Memory B cell (primary cell): ENCODE measurements around the gene SLC6A7.

Source experiments
- ATAC-seq: fragments of 150-1000 bp; cut with Tn5 transposase; 2 replicates; pipeline ENCODE4 v1.10.0; 2021; ENCODE audit warnings: low read depth, mild to moderate bottlenecking, moderate library complexity
- DNase-seq, 2 donors: peaks; one replicate each; pipeline ENCODE4 v3.0.0; 2022; ENCODE audit warnings: low spot score in 2 of 2
- H3K27ac Mint-ChIP-seq: one replicate; pipeline ENCODE4 v1.8.0; 2022; ENCODE audit warnings: mild to moderate bottlenecking, moderate library complexity, mixed read lengths
- H3K27me3 Mint-ChIP-seq: one replicate; pipeline ENCODE4 v1.8.0; 2022; ENCODE audit warnings: mixed read lengths
- H3K36me3 Mint-ChIP-seq: one replicate; pipeline ENCODE4 v1.8.0; 2022; ENCODE audit warnings: mild to moderate bottlenecking, mixed read lengths
- H3K4me1 Mint-ChIP-seq: one replicate; pipeline ENCODE4 v1.8.0; 2022; ENCODE audit warnings: mixed read lengths
- H3K4me3 Mint-ChIP-seq: one replicate; pipeline ENCODE4 v1.8.0; 2022; ENCODE audit warnings: mild to moderate bottlenecking, moderate library complexity, mixed read lengths
- H3K9me3 Mint-ChIP-seq: one replicate; pipeline ENCODE4 v1.8.0; 2022; ENCODE audit warnings: mixed read lengths

The SLC6A7 gene

GRCh38 chr5:150235500-150235854 lies 45.6 kb downstream of the SLC6A7 start:
- no peak overlapping the region for H3K27ac Mint-ChIP-seq
- H3K9me3 Mint-ChIP-seq, result no peaks in the 10 kb centered on the region
- peaks cover 4% of the 10 kb centered on the region for H3K4me1 Mint-ChIP-seq

GRCh38 chr5:150236313-150236712 lies 46.5 kb downstream of the SLC6A7 start:
- Mint-ChIP-seq H3K9me3 (no peaks in the 10 kb centered on the region), H3K27ac (no peak overlapping the region), H3K4me1 (peaks cover 4% of the 10 kb centered on the region), H3K4me3 (no peak overlapping the region), H3K36me3 (no peaks in the 10 kb centered on the region), H3K27me3 (no peaks in the 10 kb centered on the region)
- no peak for DNase-seq
- ATAC-seq, result no peak

More at GRCh38 chr5:150235500-150235854, 45.6 kb downstream of the SLC6A7 start:
- H3K36me3 Mint-ChIP-seq, result no peaks in the 10 kb centered on the region
- DNase-seq (no peak), ATAC-seq (no peak)
- H3K27me3 Mint-ChIP-seq, result no peaks in the 10 kb centered on the region
- no peak overlapping the region for H3K4me3 Mint-ChIP-seq

- peaks cover 4% of the 10 kb centered on the region for H3K4me1 Mint-ChIP-seq
- H3K36me3 Mint-ChIP-seq, result no peaks in the 10 kb centered on the region
- H3K9me3 Mint-ChIP-seq, result no peaks in the 10 kb centered on the region
- no peak overlapping the region for H3K27ac Mint-ChIP-seq
- ATAC-seq, result no peak
- no peak for DNase-seq
- no peak overlapping the region for H3K4me3 Mint-ChIP-seq
- no peaks in the 10 kb centered on the region for H3K27me3 Mint-ChIP-seq
Observed at GRCh38 chr5:150236981-150237754, 47.3 kb downstream of the SLC6A7 start.

GRCh38 chr5:150238646-150239045 lies 48.8 kb downstream of the SLC6A7 start:
- Mint-ChIP-seq H3K27ac (no peak overlapping the region), H3K4me1 (peaks cover 4% of the 10 kb centered on the region), H3K36me3 (no peaks in the 10 kb centered on the region), H3K4me3 (no peak overlapping the region), H3K9me3 (no peaks in the 10 kb centered on the region), H3K27me3 (no peaks in the 10 kb centered on the region)
- DNase-seq (no peak), ATAC-seq (no peak)

GRCh38 chr5:150239099-150239793 lies 49.4 kb downstream of the SLC6A7 start:
- H3K4me3 Mint-ChIP-seq, result no peak overlapping the region
- DNase-seq (no peak), ATAC-seq (no peak)
- H3K4me1 Mint-ChIP-seq, result peaks cover 4% of the 10 kb centered on the region
- no peaks in the 10 kb centered on the region for H3K36me3 Mint-ChIP-seq
- no peaks in the 10 kb centered on the region for H3K9me3 Mint-ChIP-seq
- H3K27me3 Mint-ChIP-seq, result peaks cover under 1% of the 10 kb centered on the region
- no peak overlapping the region for H3K27ac Mint-ChIP-seq

- H3K9me3 Mint-ChIP-seq, result no peaks in the 10 kb centered on the region
- no peaks in the 10 kb centered on the region for H3K36me3 Mint-ChIP-seq
- H3K27me3 Mint-ChIP-seq, result peaks cover 2% of the 10 kb centered on the region
- no peak overlapping the region for H3K4me3 Mint-ChIP-seq
- DNase-seq (no peak), ATAC-seq (no peak)
- H3K4me1 Mint-ChIP-seq, result peaks cover 1% of the 10 kb centered on the region
- no peak overlapping the region for H3K27ac Mint-ChIP-seq
Observed at GRCh38 chr5:150239794-150240122, 49.9 kb downstream of the SLC6A7 start.

- H3K4me3 Mint-ChIP-seq, result no peak overlapping the region
- no peaks in the 10 kb centered on the region for H3K4me1 Mint-ChIP-seq
- H3K27ac Mint-ChIP-seq, result no peak overlapping the region
- no peaks in the 10 kb centered on the region for H3K9me3 Mint-ChIP-seq
- ATAC-seq, result no peak
- H3K27me3 Mint-ChIP-seq, result peaks cover 3% of the 10 kb centered on the region
- DNase-seq, result no peak
- no peaks in the 10 kb centered on the region for H3K36me3 Mint-ChIP-seq
Observed at GRCh38 chr5:150241298-150242160, 51.7 kb downstream of the SLC6A7 start.

GRCh38 chr5:150242251-150242894 lies 52.5 kb downstream of the SLC6A7 start:
- no peak overlapping the region for H3K4me3 Mint-ChIP-seq
- no peaks in the 10 kb centered on the region for H3K4me1 Mint-ChIP-seq
- ATAC-seq (no peak), DNase-seq (no peak)
- H3K9me3 Mint-ChIP-seq, result no peaks in the 10 kb centered on the region
- H3K27me3 Mint-ChIP-seq, result peaks cover 3% of the 10 kb centered on the region
- H3K36me3 Mint-ChIP-seq, result no peaks in the 10 kb centered on the region
- H3K27ac Mint-ChIP-seq, result no peak overlapping the region

GRCh38 chr5:150243590-150243989 lies 53.7 kb downstream of the SLC6A7 start:
- H3K4me3 Mint-ChIP-seq, result no peak overlapping the region
- ATAC-seq, result no peak

GRCh38 chr5:150244209-150244608 lies 54.3 kb downstream of the SLC6A7 start:
- H3K4me3 Mint-ChIP-seq, result no peak overlapping the region
- DNase-seq (no peak), ATAC-seq (no peak)
- H3K9me3 Mint-ChIP-seq, result no peaks in the 10 kb centered on the region
- peaks cover 3% of the 10 kb centered on the region for H3K27me3 Mint-ChIP-seq
- no peak overlapping the region for H3K27ac Mint-ChIP-seq
- H3K36me3 Mint-ChIP-seq, result no peaks in the 10 kb centered on the region
- no peaks in the 10 kb centered on the region for H3K4me1 Mint-ChIP-seq

More at GRCh38 chr5:150243590-150243989, 53.7 kb downstream of the SLC6A7 start:
- no peaks in the 10 kb centered on the region for H3K4me1 Mint-ChIP-seq
- no peak for DNase-seq
- H3K36me3 Mint-ChIP-seq, result no peaks in the 10 kb centered on the region
- H3K27ac Mint-ChIP-seq, result no peak overlapping the region
- peaks cover 3% of the 10 kb centered on the region for H3K27me3 Mint-ChIP-seq
- no peaks in the 10 kb centered on the region for H3K9me3 Mint-ChIP-seq

GRCh38 chr5:150245111-150245789 lies 55.4 kb downstream of the SLC6A7 start:
- DNase-seq (no peak), ATAC-seq (no peak)
- Mint-ChIP-seq H3K9me3 (no peaks in the 10 kb centered on the region), H3K27me3 (peaks cover 3% of the 10 kb centered on the region), H3K4me3 (no peak overlapping the region), H3K27ac (no peak overlapping the region), H3K36me3 (no peaks in the 10 kb centered on the region), H3K4me1 (no peaks in the 10 kb centered on the region)

GRCh38 chr5:150245808-150246207 lies 55.9 kb downstream of the SLC6A7 start:
- Mint-ChIP-seq H3K27ac (no peak overlapping the region), H3K9me3 (no peaks in the 10 kb centered on the region), H3K4me3 (no peak overlapping the region), H3K36me3 (no peaks in the 10 kb centered on the region), H3K27me3 (peaks cover 3% of the 10 kb centered on the region), H3K4me1 (no peaks in the 10 kb centered on the region)
- DNase-seq (no peak), ATAC-seq (no peak)

GRCh38 chr5:150246429-150246828 lies 56.6 kb downstream of the SLC6A7 start:
- H3K4me3 Mint-ChIP-seq, result no peak overlapping the region
- peaks cover 3% of the 10 kb centered on the region for H3K27me3 Mint-ChIP-seq
- ATAC-seq (no peak), DNase-seq (no peak)
- no peaks in the 10 kb centered on the region for H3K4me1 Mint-ChIP-seq
- no peak overlapping the region for H3K27ac Mint-ChIP-seq
- H3K36me3 Mint-ChIP-seq, result no peaks in the 10 kb centered on the region
- no peaks in the 10 kb centered on the region for H3K9me3 Mint-ChIP-seq
